ENCODE measurements around the gene MILR1. TPM values are rescaled to one million over a fixed set of nuclear protein-coding genes. Genes with fewer than 3 reads are reported as not detected.

The MILR1 gene
- total RNA-seq, 2 donors from 2014 or later, result 0.80 TPM; not detected in 1

GRCh38 chr17:64423881-64424280 lies 25.0 kb upstream of the MILR1 start:
- Mint-ChIP-seq H3K36me3 (ENCODE audit: low read depth) (peaks cover 1% of the 10 kb centered on the region), H3K9me3 (peaks cover 31% of the 10 kb centered on the region), H3K4me3 (no peak overlapping the region), H3K4me1 (no peaks in the 10 kb centered on the region), H3K27me3 (ENCODE audit: insufficient read depth) (no peaks in the 10 kb centered on the region), H3K27ac (no peak overlapping the region)
- Histone ChIP-seq H3K27ac (ENCODE audit: low read depth, low read length) (no peak overlapping the region), H3K27me3 (ENCODE audit: control insufficient read depth, insufficient read depth, low read length, poor library complexity, severe bottlenecking) (no peaks in the 10 kb centered on the region), H3K4me3 (ENCODE audit: low read length) (no peak overlapping the region), H3K9me3 (ENCODE audit: control insufficient read depth, low read length) (peaks cover 22% of the 10 kb centered on the region), H3K36me3 (ENCODE audit: control insufficient read depth, insufficient read depth, low read length) (no peaks in the 10 kb centered on the region), H3K9ac (ENCODE audit: extremely low read depth, low read length, poor library complexity, severe bottlenecking) (no peak overlapping the region), H3K4me1 (ENCODE audit: control insufficient read depth, insufficient read depth, low read length) (no peaks in the 10 kb centered on the region)
- no peak for TF ChIP-seq CTCF (conservative IDR thresholded peaks at IDR 0.05)
- 67 to 84% methylated on average over 3 of the region's 3 CpGs for WGBS, 2 experiments (ENCODE audit: insufficient coverage in 1 of 2, insufficient read length in 1 of 2)
- DNase-seq, result no peak

- no peaks in the 10 kb centered on the region for H3K27me3 Mint-ChIP-seq (ENCODE audit: insufficient read depth)
- Histone ChIP-seq H3K27ac (ENCODE audit: low read depth, low read length) (no peak overlapping the region), H3K4me3 (ENCODE audit: low read length) (no peak overlapping the region), H3K9ac (ENCODE audit: extremely low read depth, low read length, poor library complexity, severe bottlenecking) (no peak overlapping the region), H3K27me3 (ENCODE audit: control insufficient read depth, insufficient read depth, low read length, poor library complexity, severe bottlenecking) (no peaks in the 10 kb centered on the region), H3K9me3 (ENCODE audit: control insufficient read depth, low read length) (peaks cover 22% of the 10 kb centered on the region), H3K36me3 (ENCODE audit: control insufficient read depth, insufficient read depth, low read length) (no peaks in the 10 kb centered on the region), H3K4me1 (ENCODE audit: control insufficient read depth, insufficient read depth, low read length) (no peaks in the 10 kb centered on the region)
- H3K4me1 Mint-ChIP-seq, result no peaks in the 10 kb centered on the region
- 78% methylated on average over 1 of the region's 1 CpG; no CpG with 5 or more reads in 1 of the 2 experiments for WGBS, 2 experiments (ENCODE audit: insufficient coverage in 1 of 2, insufficient read length in 1 of 2)
- peaks cover 1% of the 10 kb centered on the region for H3K36me3 Mint-ChIP-seq (ENCODE audit: low read depth)
- H3K9me3 Mint-ChIP-seq, result peaks cover 31% of the 10 kb centered on the region
- no peak overlapping the region for H3K27ac Mint-ChIP-seq
- DNase-seq, result no peak
- H3K4me3 Mint-ChIP-seq, result no peak overlapping the region
- no peak for TF ChIP-seq CTCF (conservative IDR thresholded peaks at IDR 0.05)
These were observed 24.5 kb upstream of the MILR1 start for GRCh38 chr17:64424324-64424849.

DNA sequence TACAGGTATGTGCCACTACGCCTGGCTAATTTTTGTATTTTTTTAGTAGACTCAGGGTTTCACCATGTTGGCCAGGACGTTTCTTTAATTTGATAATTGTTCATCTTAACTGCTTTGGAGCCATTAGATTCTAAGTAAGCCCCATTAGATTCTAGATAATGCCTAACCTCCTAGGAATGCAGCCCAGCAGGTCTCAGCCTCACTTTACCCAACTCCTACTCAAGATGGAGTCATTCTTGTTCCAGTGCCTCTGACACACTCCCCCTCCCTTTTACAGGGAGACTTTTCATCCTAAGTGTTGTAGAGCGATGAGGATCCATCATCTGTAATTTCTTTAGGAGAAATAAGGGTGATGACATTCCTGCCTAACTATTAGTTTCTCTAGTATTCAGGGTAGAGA lies 23.7 kb upstream of the MILR1 start:
- Mint-ChIP-seq H3K27ac (no peak overlapping the region), H3K27me3 (ENCODE audit: insufficient read depth) (no peaks in the 10 kb centered on the region), H3K9me3 (peaks cover 31% of the 10 kb centered on the region), H3K4me3 (no peak overlapping the region), H3K4me1 (no peaks in the 10 kb centered on the region), H3K36me3 (ENCODE audit: low read depth) (peaks cover 1% of the 10 kb centered on the region)
- H3K9ac ChIP-seq (ENCODE audit: extremely low read depth, low read length, poor library complexity, severe bottlenecking), result no peak overlapping the region
- H3K36me3 ChIP-seq (ENCODE audit: control insufficient read depth, insufficient read depth, low read length), result no peaks in the 10 kb centered on the region
- no peaks in the 10 kb centered on the region for H3K4me1 ChIP-seq (ENCODE audit: control insufficient read depth, insufficient read depth, low read length)
- 86 to 95% methylated on average over 2 to 3 of the region's 3 CpGs for WGBS, 2 experiments (ENCODE audit: insufficient coverage in 1 of 2, insufficient read length in 1 of 2)
- H3K27ac ChIP-seq (ENCODE audit: low read depth, low read length), result no peak overlapping the region
- H3K4me3 ChIP-seq (ENCODE audit: low read length), result no peak overlapping the region
- no peak for DNase-seq
- H3K9me3 ChIP-seq (ENCODE audit: control insufficient read depth, low read length), result peaks cover 22% of the 10 kb centered on the region
- TF ChIP-seq CTCF (conservative IDR thresholded peaks at IDR 0.05), result no peak
- H3K27me3 ChIP-seq (ENCODE audit: control insufficient read depth, insufficient read depth, low read length, poor library complexity, severe bottlenecking), result no peaks in the 10 kb centered on the region
